ENCODE results near the gene SFXN4. TPM values are rescaled to one million over a fixed set of nuclear protein-coding genes. Genes with fewer than 3 reads are reported as not detected.

The SFXN4 gene
- total and polyA plus RNA-seq, 2 of the 13 experiments (the other 11 are each of a cell fraction or from before 2014, with no cell fraction given), result 47.7 to 64.9 TPM

DNA sequence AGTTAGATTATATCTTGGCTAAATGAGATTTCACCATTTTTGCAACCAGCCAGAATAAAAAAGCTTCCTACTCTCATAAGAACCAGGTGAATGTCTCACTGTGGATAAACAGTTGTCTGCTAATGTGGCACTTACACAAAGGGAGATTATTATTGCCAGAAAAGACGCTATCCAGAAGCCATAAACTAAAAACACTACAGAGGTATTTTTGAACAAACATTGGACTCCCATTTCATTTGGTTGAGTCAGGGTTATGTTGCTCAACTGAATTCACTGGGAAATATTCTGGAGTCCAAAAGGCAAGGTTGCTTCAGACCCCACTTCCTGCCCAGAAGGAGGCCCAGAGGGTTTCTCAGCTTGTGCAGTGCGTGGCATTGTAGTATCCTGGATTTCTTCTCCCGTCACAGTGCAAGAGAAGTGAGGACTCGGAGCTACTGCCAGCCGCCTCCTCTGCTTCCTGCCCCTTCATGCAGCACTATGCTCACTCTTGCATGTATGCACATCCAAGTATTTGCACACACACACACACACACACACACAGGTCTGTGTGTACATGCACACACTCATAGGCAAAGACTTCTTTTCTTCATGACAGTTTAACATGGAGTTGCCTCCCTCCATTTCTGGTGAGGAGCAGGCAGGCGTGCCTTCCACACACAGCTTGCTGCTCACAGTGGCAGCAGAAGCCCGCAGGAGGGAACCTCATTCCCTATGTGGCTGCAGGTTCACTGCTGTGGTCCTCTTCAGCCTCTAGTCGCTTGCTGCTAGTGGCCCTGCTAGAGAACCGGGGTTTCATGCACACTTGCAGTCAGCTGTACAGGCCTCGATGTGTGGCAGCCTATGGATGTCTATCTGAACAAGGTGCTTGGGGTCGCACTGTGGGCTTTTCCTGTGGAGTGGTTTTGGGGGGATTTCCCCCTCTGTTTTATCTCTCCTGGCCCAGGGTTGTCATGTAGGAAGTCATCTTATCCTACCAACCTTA, 51.5 kb downstream of the SFXN4 start (continued):
- TF ChIP-seq LRRFIP1 (CRISPR knock-in tag; conservative IDR thresholded peaks at IDR 0.05) (no peak), HOXA7 (CRISPR knock-in tag; IDR thresholded peaks at IDR 0.05) (no peak), HNRNPL (IDR thresholded peaks at IDR 0.05; ENCODE audit: low read depth, low read length) (no peak), ZNF644 (CRISPR knock-in tag; IDR thresholded peaks at IDR 0.05; ENCODE audit: low read depth) (peak; percentile 77), PAWR (CRISPR knock-in tag; IDR thresholded peaks at IDR 0.05; ENCODE audit: borderline replicate concordance) (no peak), NCOA5 (CRISPR knock-in tag; IDR thresholded peaks at IDR 0.05) (no peak), SIN3A (IDR thresholded peaks at IDR 0.05; ENCODE audit: borderline replicate concordance, low read depth, low read length) (0 out of 2 replicates have a peak, but pooled peaks have one; percentile 23), BCLAF1 (IDR thresholded peaks at IDR 0.05) (no peak), PRPF4 (IDR thresholded peaks at IDR 0.05; ENCODE audit: low read depth, low read length, poor library complexity, severe bottlenecking) (no peak), KDM5B (CRISPR knock-in tag; IDR thresholded peaks at IDR 0.05; ENCODE audit: borderline replicate concordance) (peak; percentile 60; the same call in 1 of the 2 replicates), FOXC1 (CRISPR knock-in tag; IDR thresholded peaks at IDR 0.05; ENCODE audit: borderline replicate concordance) (0 out of 2 replicates have a peak, but pooled peaks have one; percentile 32), TMF1 (CRISPR knock-in tag; IDR thresholded peaks at IDR 0.05; ENCODE audit: low read depth) (0 out of 2 replicates have a peak, but pooled peaks have one; percentile 32), ZNF34 (CRISPR knock-in tag; IDR thresholded peaks at IDR 0.05; ENCODE audit: borderline replicate concordance) (no peak)
- TF ChIP-seq, protein P1, sequence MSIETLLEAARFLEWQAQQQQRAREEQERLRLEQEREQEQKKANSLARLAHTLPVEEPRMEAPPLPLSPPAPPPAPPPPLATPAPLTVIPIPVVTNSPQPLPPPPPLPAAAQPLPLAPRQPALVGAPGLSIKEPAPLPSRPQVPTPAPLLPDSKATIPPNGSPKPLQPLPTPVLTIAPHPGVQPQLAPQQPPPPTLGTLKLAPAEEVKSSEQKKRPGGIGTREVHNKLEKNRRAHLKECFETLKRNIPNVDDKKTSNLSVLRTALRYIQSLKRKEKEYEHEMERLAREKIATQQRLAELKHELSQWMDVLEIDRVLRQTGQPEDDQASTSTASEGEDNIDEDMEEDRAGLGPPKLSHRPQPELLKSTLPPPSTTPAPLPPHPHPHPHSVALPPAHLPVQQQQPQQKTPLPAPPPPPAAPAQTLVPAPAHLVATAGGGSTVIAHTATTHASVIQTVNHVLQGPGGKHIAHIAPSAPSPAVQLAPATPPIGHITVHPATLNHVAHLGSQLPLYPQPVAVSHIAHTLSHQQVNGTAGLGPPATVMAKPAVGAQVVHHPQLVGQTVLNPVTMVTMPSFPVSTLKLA (IDR thresholded peaks at IDR 0.05), result 0 out of 2 replicates have a peak, but pooled peaks have one; percentile 3
- TF ChIP-seq, protein P2, sequence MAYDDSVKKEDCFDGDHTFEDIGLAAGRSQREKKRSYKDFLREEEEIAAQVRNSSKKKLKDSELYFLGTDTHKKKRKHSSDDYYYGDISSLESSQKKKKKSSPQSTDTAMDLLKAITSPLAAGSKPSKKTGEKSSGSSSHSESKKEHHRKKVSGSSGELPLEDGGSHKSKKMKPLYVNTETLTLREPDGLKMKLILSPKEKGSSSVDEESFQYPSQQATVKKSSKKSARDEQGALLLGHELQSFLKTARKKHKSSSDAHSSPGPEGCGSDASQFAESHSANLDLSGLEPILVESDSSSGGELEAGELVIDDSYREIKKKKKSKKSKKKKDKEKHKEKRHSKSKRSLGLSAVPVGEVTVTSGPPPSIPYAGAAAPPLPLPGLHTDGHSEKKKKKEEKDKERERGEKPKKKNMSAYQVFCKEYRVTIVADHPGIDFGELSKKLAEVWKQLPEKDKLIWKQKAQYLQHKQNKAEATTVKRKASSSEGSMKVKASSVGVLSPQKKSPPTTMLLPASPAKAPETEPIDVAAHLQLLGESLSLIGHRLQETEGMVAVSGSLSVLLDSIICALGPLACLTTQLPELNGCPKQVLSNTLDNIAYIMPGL (CRISPR knock-in tag; IDR thresholded peaks at IDR 0.05; ENCODE audit: borderline replicate concordance in 1 of 2, low read depth in 1 of 2), result peak in 1 of 2 experiments; percentile 18; a peak in 2 of 4 replicates
- TF ChIP-seq, protein P3, sequence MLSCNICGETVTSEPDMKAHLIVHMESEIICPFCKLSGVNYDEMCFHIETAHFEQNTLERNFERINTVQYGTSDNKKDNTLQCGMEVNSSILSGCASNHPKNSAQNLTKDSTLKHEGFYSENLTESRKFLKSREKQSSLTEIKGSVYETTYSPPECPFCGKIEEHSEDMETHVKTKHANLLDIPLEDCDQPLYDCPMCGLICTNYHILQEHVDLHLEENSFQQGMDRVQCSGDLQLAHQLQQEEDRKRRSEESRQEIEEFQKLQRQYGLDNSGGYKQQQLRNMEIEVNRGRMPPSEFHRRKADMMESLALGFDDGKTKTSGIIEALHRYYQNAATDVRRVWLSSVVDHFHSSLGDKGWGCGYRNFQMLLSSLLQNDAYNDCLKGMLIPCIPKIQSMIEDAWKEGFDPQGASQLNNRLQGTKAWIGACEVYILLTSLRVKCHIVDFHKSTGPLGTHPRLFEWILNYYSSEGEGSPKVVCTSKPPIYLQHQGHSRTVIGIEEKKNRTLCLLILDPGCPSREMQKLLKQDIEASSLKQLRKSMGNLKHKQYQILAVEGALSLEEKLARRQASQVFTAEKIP (CRISPR knock-in tag; IDR thresholded peaks at IDR 0.05; ENCODE audit: borderline replicate concordance), result no peak
